GM19239 (cell line): Measurements from ENCODE around the gene HOXD9.

Experiments used
- DNase-seq: peaks from one replicate; pipeline ENCODE4 v3.0.0; 2011; ENCODE audit warnings: low spot score; ENCODE audit not compliant: insufficient read length
- FAIRE-seq: peaks from 2 replicates; lab custom pipeline; 2011; peaks lifted over from hg19 to GRCh38; lab: Jason Lieb, UNC

The HOXD9 gene

GRCh38 chr2:176096986-176097819, 25.3 kb upstream of the HOXD9 start:
- peak; percentile 68 for FAIRE-seq
- peak; percentile 83 for DNase-seq

DNA sequence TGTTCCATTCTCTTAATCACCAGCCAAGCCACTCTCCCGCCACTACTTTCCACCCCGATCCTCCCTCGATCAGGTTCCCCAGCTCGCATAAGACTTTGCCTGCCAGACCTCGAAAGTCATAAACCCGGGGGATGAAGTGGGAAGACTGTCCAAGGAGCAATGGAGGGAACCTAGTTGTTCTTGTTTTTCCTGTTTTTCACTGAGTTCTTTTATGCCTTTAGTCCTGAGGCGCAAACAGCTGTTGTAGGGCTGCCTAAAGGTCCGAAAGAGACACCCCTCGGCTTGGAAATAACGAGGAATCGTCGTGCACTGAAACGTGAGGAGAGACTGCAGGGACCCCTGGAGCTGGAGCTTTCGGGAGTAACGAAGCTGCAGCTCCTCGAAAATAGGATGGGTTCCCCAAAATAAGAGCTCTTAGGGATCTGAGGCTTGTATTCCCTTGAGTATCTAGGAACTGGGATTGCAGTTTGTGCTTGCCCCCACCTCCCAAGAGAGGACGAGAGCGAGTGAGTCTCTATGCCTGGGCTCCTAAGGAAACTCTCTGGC, 24.6 kb upstream of the HOXD9 start:
- DNase-seq (no peak), FAIRE-seq (no peak)

GRCh38 chr2:176098366-176099158, 24.0 kb upstream of the HOXD9 start:
- DNase-seq (no peak), FAIRE-seq (no peak)

DNA sequence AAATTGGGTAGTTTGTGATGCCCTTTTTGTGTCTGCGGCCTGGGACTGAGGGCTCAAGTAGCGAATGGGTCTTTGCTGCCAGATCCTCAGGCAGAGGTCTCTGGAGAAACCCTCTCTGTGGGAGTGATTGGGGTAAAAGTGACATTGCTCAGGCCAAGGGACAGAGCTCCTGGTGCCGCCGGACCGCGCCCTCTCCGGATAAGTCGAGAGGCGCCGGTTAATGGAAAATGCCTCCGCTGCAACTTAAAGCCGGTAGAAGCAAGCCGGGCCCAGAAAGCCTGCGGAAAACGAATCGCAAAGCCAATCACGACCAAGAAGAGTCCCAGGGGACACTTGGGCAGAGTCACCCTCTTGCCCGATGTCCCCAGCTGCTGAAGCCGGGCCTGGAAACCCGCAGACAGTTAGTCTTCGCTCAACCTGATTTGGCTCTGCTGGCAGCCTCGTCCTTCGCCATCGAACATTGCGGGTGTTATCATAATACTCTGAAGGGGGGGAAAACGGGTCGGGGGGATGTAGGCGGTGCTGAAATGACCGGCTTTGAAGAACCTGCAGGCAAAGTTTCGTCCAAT, 23.3 kb upstream of the HOXD9 start:
- DNase-seq (no peak), FAIRE-seq (no peak)

DNA sequence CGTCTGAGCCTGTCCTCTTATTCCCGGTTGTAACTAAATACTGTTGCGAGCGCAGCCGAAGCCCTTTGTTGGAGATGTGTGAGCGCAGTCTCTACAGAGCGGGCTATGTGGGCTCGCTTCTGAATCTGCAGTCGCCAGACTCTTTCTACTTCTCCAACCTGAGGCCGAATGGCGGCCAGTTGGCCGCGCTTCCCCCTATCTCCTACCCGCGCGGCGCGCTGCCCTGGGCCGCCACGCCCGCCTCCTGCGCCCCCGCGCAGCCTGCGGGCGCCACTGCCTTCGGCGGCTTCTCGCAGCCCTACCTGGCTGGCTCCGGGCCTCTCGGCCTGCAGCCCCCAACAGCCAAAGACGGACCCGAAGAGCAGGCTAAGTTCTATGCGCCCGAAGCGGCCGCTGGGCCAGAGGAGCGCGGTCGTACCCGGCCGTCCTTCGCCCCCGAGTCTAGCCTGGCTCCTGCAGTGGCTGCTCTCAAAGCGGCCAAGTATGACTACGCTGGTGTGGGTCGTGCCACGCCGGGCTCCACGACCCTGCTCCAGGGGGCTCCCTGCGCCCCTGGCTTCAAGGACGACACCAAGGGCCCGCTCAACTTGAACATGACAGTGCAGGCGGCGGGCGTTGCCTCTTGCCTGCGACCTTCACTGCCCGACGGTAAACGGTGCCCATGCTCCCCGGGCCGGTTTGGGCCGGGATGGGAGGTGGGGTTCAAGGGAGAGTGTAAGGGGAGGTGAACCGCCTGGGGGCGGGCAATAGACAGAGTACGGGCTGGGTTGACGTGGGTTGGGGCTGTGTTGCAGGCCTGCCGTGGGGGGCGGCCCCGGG, 22.6 kb upstream of the HOXD9 start, which contains the start of gene HOXD12:
Gene HOXD12, plus strand, starts transcription at position 68 of the 819 bp plus-strand sequence. Its CDS starts 7 bp downstream, at position 75.
- no peak for FAIRE-seq
- no peak for DNase-seq

GRCh38 chr2:176100547-176101140, 21.9 kb upstream of the HOXD9 start:
- FAIRE-seq (no peak), DNase-seq (no peak)

GRCh38 chr2:176101216-176101830, 21.2 kb upstream of the HOXD9 start:
- no peak for FAIRE-seq
- no peak for DNase-seq

DNA sequence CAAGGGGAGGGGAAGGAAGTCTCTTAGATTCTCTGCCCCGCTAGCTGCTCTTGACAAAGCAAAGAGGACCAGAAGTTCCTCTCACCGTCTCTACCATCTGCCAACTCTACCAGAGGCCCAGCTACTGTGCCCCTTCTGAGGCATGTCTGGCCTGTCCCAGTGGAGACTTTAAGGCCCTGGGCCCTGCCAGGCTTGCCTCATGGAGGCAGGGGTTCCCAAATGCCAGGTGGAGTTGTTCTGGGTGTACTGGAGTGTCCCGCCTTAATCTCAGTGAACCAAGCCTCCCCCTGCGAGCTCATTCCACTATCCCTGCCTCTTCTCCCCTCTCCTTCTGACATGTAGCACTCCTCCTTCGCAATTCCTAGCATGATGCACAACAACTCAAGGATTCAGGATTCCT, 20.7 kb upstream of the HOXD9 start:
- FAIRE-seq (no peak), DNase-seq (no peak)

- FAIRE-seq, result no peak
These were observed 20.1 kb upstream of the HOXD9 start for GRCh38 chr2:176102309-176102866.

DNA sequence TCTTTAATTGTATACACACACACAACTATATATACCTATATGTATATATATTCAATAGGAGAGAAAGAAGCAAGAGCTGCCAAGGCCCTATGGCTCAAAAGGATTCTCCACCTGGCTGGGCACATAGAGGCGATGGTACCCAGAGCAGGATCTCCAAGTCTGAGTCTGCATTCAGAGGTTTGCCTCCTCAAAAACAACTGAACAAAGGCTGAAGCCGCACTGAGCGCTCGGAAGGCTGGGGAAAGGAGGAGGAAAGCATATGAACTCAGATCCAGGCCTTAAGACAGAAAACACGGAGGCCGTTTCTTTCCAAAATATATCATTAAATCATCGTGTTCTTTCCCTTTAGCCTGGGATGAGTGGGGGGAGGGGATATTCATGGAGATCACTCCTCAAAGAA, 19.3 kb upstream of the HOXD9 start:
- no peak for FAIRE-seq

More at GRCh38 chr2:176102309-176102866, 20.1 kb upstream of the HOXD9 start:
- DNase-seq, result no peak

GRCh38 chr2:176103742-176104315, 18.7 kb upstream of the HOXD9 start:
- DNase-seq (no peak), FAIRE-seq (no peak)

More for the DNA sequence above, 19.3 kb upstream of the HOXD9 start:
- no peak for DNase-seq

- DNase-seq, result no peak
- FAIRE-seq, result no peak
These were observed 18.0 kb upstream of the HOXD9 start for GRCh38 chr2:176104316-176105077.

GRCh38 chr2:176105078-176105729, 17.3 kb upstream of the HOXD9 start:
- FAIRE-seq, result no peak
- DNase-seq, result no peak

- FAIRE-seq (no peak), DNase-seq (no peak)
These were observed 16.6 kb upstream of the HOXD9 start for GRCh38 chr2:176105730-176106580.

DNA sequence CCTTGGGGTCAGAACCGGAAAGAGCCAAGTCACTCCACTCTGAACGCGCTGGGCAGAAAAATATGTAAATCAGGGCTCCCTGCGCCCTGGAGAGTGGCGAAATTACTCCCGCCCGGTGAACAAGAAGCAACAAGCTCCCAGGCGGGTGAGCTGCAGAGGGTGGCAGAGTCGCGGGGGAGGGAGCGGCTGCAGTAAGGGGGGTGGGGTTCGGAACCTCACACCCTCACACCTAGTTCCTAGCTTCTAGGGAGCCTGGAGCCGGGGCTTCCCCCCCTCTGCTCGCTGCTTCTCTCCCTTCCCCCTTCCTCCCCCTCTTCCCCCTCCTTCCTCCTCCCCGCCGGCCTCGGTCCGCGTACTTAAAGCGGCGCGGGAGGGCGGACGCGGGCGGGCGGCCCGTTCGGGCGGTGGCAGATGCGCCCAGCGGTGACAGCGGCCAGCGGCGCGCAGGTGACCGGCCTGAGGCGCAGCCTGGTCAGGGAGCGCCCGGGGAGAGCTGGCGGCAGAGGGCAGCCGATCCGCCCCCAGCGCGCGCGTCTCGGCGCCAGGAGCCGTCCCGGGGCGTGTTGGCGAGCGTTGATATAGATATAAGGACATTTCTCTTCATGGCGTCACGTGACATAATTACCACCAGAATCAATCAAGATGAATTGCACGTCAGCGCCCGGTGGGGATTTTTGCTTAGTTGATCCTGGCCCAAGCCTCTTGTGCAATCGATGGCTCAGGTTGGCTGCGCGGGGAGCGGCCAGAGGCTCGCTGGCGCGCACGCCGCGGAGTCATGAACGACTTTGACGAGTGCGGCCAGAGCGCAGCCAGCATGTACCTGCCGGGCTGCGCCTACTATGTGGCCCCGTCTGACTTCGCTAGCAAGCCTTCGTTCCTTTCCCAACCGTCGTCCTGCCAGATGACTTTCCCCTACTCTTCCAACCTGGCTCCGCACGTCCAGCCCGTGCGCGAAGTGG, 15.7 kb upstream of the HOXD9 start, which contains the start of gene HOXD11:
Gene HOXD11, plus strand, starts transcription at position 700 of the 959 bp plus-strand sequence. Its CDS starts 76 bp downstream, at position 776.
- no peak for FAIRE-seq
- no peak for DNase-seq
